Neural cell (in vitro differentiated cells): ENCODE results near the gene JMJD7. TPM values are rescaled to one million over a fixed set of nuclear protein-coding genes. Genes with fewer than 3 reads are reported as not detected.

Experiments
- H2AFZ ChIP-seq: fragments of 200-600, 300-800 bp; sonication (generic), shearing (Covaris generic); 2 replicates; pipeline ENCODE4 v1.6.0; 2014; ENCODE audit warnings: low read depth, mild to moderate bottlenecking, antibody characterized with exemption, low read length, moderate library complexity
- H3F3A ChIP-seq: fragments of 200-600 bp; shearing (Covaris generic); 2 replicates; pipeline ENCODE4 v1.6.1; 2016; ENCODE audit warnings: mild to moderate bottlenecking, moderate library complexity, mixed read lengths, antibody characterized with exemption, low read length; ENCODE audit not compliant: insufficient read depth, poor library complexity, severe bottlenecking
- H3K27ac ChIP-seq: fragments of 200-600, 300-800 bp; sonication (generic), shearing (Covaris generic); 2 replicates; pipeline ENCODE4 v1.5.1; 2014; ENCODE audit warnings: mild to moderate bottlenecking, low read length, moderate library complexity
- H3K27me3 ChIP-seq: fragments of 300-800, 200-600 bp; sonication (generic), shearing (Covaris generic); 2 replicates; pipeline ENCODE4 v1.6.0; 2014; ENCODE audit warnings: mild to moderate bottlenecking, low read depth, low read length, moderate library complexity; ENCODE audit not compliant: insufficient read depth
- H3K36me3 ChIP-seq: fragments of 300-800, 200-600 bp; sonication (generic), shearing (Covaris generic); 2 replicates; pipeline ENCODE4 v1.5.1; 2014; ENCODE audit warnings: mild to moderate bottlenecking, antibody characterized with exemption, low read length, moderate library complexity; ENCODE audit not compliant: insufficient read depth
- H3K4me2 ChIP-seq: fragments of 300-800, 200-600 bp; sonication (generic), shearing (Covaris generic); 2 replicates; pipeline ENCODE4 v1.6.0; 2014; ENCODE audit warnings: mild to moderate bottlenecking, low read length
- H3K4me3 ChIP-seq: fragments of 300-800, 200-600 bp; sonication (generic), shearing (Covaris generic); 2 replicates; pipeline ENCODE4 v1.5.1; 2014; ENCODE audit warnings: mild to moderate bottlenecking, low read length, moderate library complexity
- H3K79me2 ChIP-seq: fragments of 200-600 bp; shearing (Covaris generic); replicated peaks from 2 replicates; pipeline ENCODE4 v1.6.0; 2014; ENCODE audit warnings: mild to moderate bottlenecking, low read length, moderate library complexity; ENCODE audit not compliant: insufficient read depth
- H3K9ac ChIP-seq: fragments of 300-800, 200-600 bp; sonication (generic), shearing (Covaris generic); 2 replicates; pipeline ENCODE4 v1.6.1; 2016; ENCODE audit warnings: mild to moderate bottlenecking, low read length, mixed read lengths
- H3K9me2 ChIP-seq: fragments of 200-600 bp; shearing (Covaris generic); 2 replicates; pipeline ENCODE4 v1.6.1; 2016; ENCODE audit warnings: mild to moderate bottlenecking, low read length, mixed read lengths; ENCODE audit not compliant: insufficient read depth
- H3K9me3 ChIP-seq: fragments of 200-600, 300-800 bp; sonication (generic), shearing (Covaris generic); 2 replicates; pipeline ENCODE4 v1.6.1; 2016; ENCODE audit warnings: mild to moderate bottlenecking, mixed run types, low read length, moderate library complexity, mixed read lengths
- H4K20me1 ChIP-seq: fragments of 200-600 bp; shearing (Covaris generic); 2 replicates; pipeline ENCODE4 v1.6.1; 2016; ENCODE audit warnings: mild to moderate bottlenecking, mixed run types; ENCODE audit not compliant: insufficient read depth
- CTCF ChIP-seq: fragments of 450-650 bp; IDR thresholded peaks from 2 replicates; pipeline ENCODE4 v1.5.1; 2014; ENCODE audit warnings: antibody characterized with exemption, mild to moderate bottlenecking, moderate library complexity; ENCODE audit not compliant: poor library complexity, severe bottlenecking
- EP300 ChIP-seq: fragments of 450-650 bp; conservative IDR thresholded peaks from 2 replicates; pipeline ENCODE4 v1.6.1; 2014; ENCODE audit warnings: antibody characterized with exemption, mild to moderate bottlenecking, moderate library complexity; ENCODE audit not compliant: poor library complexity, severe bottlenecking
- EZH2 ChIP-seq: fragments of 200-600, 300-800 bp; shearing (Covaris generic), sonication (generic); IDR thresholded peaks from 2 replicates; pipeline ENCODE4 v1.6.1; 2014; ENCODE audit warnings: antibody characterized with exemption, low read length, borderline replicate concordance, mild to moderate bottlenecking; ENCODE audit not compliant: insufficient read depth, poor library complexity, severe bottlenecking
- MXI1 ChIP-seq: fragments of 450-650 bp; conservative IDR thresholded peaks from 2 replicates; pipeline ENCODE4 v1.6.1; 2014; ENCODE audit warnings: antibody characterized with exemption, mild to moderate bottlenecking; ENCODE audit not compliant: poor library complexity, severe bottlenecking
- POLR2AphosphoS5 ChIP-seq: IDR thresholded peaks from 2 replicates; pipeline ENCODE4 v1.6.1; 2012
- RAD21 ChIP-seq: fragments of 450-650 bp; conservative IDR thresholded peaks from 2 replicates; pipeline ENCODE4 v1.6.1; 2014; ENCODE audit warnings: antibody characterized with exemption, mild to moderate bottlenecking, moderate library complexity
- REST ChIP-seq: IDR thresholded peaks from 2 replicates; pipeline ENCODE4 v1.6.1; 2012; ENCODE audit warnings: borderline replicate concordance
- SMC3 ChIP-seq: fragments of 450-650 bp; conservative IDR thresholded peaks from 2 replicates; pipeline ENCODE4 v1.6.1; 2014; ENCODE audit warnings: antibody characterized with exemption, mild to moderate bottlenecking, moderate library complexity; ENCODE audit not compliant: poor library complexity
- TAF1 ChIP-seq: IDR thresholded peaks from 2 replicates; pipeline ENCODE4 v1.6.1; 2012; ENCODE audit warnings: low read depth
- polyA plus RNA-seq: library from polyadenylated mRNA; depleted of rRNA; stranded (reverse); fragments of >200 nt; gene quantifications from 2 replicates; pipeline ENCODE4 v1.2.3, GENCODE V29; 2014

JMJD7 gene
- polyA plus RNA-seq, 1 donor from 2014 or later, result 14.0 TPM

- H3K27me3 ChIP-seq, result peaks cover 26% of the 10 kb centered on the region
- TF ChIP-seq TAF1 (no peak), CTCF (no peak), RAD21 (no peak), MXI1 (no peak), REST (no peak), EZH2 (no peak), EP300 (no peak), SMC3 (no peak), POLR2AphosphoS5 (no peak)
- H3K36me3 ChIP-seq, result no peaks in the 10 kb centered on the region
- H3K79me2 ChIP-seq, result no peaks in the 10 kb centered on the region
- H3F3A ChIP-seq, result no peaks in the 10 kb centered on the region
- H2AFZ ChIP-seq, result no peak overlapping the region
- no peaks in the 10 kb centered on the region for H4K20me1 ChIP-seq
- H3K4me3 ChIP-seq, result no peak overlapping the region
- no peaks in the 10 kb centered on the region for H3K9me2 ChIP-seq
- H3K27ac ChIP-seq, result no peak overlapping the region
- no peak overlapping the region for H3K4me2 ChIP-seq
- H3K9me3 ChIP-seq, result no peaks in the 10 kb centered on the region
- no peak overlapping the region for H3K9ac ChIP-seq
These were observed 57.4 kb downstream of the JMJD7 start for GRCh38 chr15:41885321-41885720.

- no peak overlapping the region for H3K27ac ChIP-seq
- no peak overlapping the region for H3K4me2 ChIP-seq
- no peaks in the 10 kb centered on the region for H3F3A ChIP-seq
- H4K20me1 ChIP-seq, result no peaks in the 10 kb centered on the region
- TF ChIP-seq REST, result no peak
- no peak for TF ChIP-seq CTCF
- TF ChIP-seq RAD21, result no peak
- no peak for TF ChIP-seq MXI1
- TF ChIP-seq SMC3, result no peak
- TF ChIP-seq TAF1, result no peak
- no peak for TF ChIP-seq POLR2AphosphoS5
- TF ChIP-seq EZH2, result no peak
- H3K9ac ChIP-seq, result no peak overlapping the region
- H3K36me3 ChIP-seq, result no peaks in the 10 kb centered on the region
- peaks cover 21% of the 10 kb centered on the region for H3K27me3 ChIP-seq
- no peak overlapping the region for H3K4me3 ChIP-seq
- no peaks in the 10 kb centered on the region for H3K79me2 ChIP-seq
- H3K9me3 ChIP-seq, result no peaks in the 10 kb centered on the region
- no peaks in the 10 kb centered on the region for H3K9me2 ChIP-seq
- no peak overlapping the region for H2AFZ ChIP-seq
These were observed 57.9 kb downstream of the JMJD7 start for GRCh38 chr15:41885841-41886240.
